HG03558 (cell line): ENCODE results near the gene SMAD3.
"Not testable (repeated sequence)": the region's sequence is repeated elsewhere in the genome, so short reads cannot be mapped to it uniquely, and the experiment has no call there.

Experiments
- ATAC-seq: cut with Tn5 transposase; IDR thresholded peaks from one replicate; pipeline ENCODE4 v1.9.1; 2021; ENCODE audit warnings: moderate number of reproducible peaks; ENCODE audit not compliant: unreplicated experiment; ENCODE audit errors: extremely low read depth

SMAD3 gene

GRCh38 chr15:67123291-67123690 is 57.9 kb downstream of the SMAD3 start:
- ATAC-seq: not testable (repeated sequence)

- ATAC-seq: no peak
These were observed 58.7 kb downstream of the SMAD3 start for GRCh38 chr15:67124111-67124510.

DNA sequence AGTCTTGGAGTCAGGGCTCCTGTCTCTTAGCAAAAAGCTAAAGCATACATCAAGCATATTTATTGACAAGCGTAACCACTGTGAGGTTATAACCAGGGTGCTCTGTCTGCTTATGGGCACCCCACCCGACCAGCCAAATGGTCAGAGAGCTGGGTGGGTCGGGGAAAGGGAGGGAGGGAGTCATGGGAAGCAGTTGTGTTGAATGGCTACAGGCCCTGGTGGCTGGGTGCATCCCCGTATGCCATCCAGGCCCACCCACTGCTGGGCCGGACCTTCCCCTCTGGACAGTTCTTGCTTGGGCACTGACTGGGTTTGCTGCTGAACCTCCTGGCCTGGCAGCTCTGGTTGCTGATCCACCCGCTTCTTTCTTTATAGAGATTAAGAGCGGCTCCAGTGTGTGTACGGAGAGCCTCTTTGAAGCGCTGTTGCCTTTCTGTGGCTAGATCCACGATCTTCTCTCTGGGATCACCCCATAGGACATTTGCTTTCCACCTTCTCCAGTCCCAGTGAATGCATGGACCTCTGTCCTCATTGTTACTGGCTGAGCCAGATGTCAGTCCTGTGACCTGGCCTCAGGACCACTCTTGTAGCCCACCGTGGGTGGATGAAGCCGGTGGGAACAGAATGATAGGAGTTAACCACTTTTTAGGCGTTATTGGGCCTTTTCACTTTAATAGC is 59.6 kb downstream of the SMAD3 start:
- no peak for ATAC-seq

DNA sequence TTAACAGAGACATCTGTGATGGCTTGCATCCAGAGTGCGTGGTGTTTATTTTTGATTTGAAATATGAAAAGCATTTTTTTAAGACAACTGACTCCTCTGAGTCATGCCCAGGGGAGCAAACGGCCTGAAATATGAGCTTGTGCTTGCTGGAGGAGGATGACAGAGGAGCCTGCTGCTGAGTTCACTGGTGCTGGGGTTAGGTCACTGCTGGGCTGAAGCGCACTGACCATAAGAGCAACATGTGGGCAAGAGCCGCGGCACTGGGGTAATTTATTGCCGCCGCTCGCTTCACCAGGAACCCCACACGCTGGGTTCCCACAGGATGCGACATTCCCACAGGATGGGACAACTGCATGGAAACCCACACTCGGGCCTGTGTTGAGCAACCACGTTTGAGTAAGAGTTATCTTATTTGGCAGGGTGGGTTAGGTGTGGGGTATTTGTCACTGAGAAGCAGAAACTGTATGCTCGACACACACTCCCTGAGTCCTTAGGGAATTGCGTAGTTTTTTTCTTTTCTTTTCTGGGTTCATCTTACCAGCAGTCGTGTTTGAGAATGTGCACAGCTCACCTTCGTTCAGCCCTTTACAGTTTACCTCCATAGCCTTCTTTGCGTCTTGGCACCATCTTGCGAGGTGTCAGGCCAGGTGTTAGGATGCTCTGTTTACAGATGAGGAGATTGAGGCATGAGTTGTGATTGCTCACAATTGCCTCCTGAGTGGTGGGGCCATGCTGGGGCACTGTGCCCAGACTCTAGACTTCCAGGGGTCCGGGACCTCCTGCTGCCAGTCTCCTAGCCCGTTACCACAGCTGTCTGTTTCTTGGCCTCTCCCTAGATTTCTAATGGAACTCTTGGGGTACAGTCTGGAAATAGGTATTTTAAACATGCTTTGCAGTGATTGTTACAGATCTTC is 60.4 kb downstream of the SMAD3 start:
- no peak for ATAC-seq

- ATAC-seq: no peak
These were observed 61.3 kb downstream of the SMAD3 start for GRCh38 chr15:67126551-67127330.

DNA sequence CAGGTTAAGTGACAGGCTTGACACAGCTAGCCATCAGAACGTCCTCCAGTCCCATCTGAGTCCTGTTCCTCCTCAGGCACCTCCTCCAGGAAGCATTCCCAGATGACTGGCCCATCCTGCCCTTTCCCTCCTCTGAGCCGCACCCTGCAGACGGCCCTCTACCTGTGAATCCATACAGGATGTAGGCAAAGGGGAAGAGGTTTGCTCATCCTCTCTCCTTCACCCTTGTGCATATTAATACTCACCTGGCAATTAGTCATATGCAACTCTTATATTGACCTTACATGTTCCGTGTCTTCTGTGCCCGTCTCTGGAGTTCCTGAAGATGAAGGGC is 61.9 kb downstream of the SMAD3 start:
- no peak for ATAC-seq

- ATAC-seq: no peak
These were observed 62.6 kb downstream of the SMAD3 start for GRCh38 chr15:67127965-67128364.

DNA sequence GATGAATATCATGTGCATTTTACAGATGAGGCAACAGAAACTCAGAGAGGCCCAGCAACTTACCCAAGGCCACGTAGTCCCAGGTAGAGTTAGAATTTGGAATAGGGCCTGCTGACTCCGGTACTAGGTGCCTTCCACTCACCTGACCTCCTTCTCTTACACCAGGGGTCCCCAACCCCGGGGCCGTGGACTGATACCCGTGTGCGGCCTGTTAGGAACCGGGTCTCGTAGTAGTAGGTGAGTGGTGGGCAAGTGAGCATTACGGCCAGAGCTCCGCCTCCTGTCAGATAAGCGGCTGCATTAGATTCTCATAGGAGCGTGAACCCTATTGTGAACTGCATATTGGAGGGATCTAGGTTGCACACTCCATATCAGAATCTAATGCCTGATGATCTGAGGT is 64.8 kb downstream of the SMAD3 start:
- no peak for ATAC-seq

DNA sequence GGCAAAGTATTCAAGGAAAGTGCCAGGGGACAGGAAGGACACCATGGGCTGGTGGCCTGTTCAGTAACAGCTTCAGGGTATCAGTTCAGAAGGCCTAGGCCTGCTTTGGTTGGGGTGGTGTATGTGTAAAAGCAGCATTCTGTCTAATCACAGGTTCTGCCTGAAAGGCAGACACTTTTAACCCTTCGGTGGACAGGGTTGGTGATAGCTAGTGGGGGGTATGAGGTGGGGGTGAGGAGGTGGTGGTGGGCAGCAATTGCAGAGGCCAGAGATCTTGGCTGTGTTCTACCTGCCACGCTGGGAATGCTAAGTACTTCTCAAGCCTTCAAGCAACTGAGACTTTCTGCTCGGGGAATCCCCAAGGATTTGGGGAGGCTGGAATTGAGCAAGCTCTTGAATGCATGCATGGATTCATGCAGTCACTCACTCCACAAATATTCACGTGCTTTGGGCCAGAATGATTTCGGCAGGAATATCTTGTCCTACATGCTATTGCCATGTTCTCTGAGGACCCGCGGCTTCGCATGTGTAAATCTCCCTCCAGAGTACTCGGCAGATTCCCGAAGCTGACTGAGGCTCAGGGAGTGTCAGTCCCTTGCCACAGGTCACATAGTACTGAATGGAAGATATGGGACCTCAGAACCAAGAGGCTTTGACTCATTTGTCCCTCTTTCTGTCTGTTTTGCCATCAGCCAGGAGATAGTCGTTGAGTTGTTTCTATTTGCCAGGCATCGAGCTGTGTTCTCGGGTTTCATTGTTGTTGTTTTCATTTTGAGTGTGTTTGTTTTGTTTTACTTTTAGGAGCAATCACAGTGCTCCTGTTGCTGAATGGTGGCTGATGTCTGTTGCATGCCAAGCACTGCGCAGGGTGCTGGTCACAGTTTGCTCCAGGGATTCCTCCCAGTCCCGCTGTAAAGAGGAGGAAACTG is 65.5 kb downstream of the SMAD3 start:
- no peak for ATAC-seq

DNA sequence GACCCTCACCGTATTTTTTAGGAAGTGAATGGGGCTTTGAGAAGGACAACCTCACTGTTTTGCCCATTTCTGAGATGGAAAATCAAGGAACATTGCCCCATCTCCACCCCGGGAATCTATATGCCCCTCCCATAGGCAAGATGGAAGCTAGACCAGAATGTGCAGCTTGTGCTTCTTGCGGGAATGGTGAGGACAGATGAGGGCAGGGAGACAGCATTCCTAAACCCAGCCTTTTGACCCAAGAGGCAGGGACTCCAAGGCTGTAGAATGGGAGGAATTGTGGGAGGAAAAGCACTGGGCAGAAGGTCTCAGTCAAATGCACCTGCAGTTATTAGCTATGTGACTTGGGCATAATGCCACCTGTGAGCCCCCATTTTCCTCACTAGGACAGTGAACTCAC is 66.9 kb downstream of the SMAD3 start:
- no peak for ATAC-seq

DNA sequence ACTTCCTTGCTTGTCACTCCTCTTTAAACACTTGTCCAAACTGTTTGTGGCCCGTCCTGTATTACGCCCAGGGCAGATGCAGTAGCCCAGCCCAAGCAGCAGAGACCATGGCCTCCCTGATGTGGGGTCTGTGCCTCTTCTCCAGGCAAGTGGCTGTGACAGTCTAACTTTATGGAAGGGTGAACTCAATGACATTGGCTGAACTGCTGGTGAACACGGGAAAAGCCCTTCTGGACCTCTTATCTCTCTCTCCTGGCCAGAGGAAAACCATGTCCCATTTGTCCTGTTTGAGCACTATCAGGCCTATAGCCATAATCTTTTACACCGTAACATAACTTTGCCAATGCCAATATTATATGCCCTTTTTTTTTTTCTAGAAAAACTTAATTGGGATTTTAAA is 67.6 kb downstream of the SMAD3 start:
- no peak for ATAC-seq

- no peak for ATAC-seq
These were observed 68.3 kb downstream of the SMAD3 start for GRCh38 chr15:67133738-67134066.

DNA sequence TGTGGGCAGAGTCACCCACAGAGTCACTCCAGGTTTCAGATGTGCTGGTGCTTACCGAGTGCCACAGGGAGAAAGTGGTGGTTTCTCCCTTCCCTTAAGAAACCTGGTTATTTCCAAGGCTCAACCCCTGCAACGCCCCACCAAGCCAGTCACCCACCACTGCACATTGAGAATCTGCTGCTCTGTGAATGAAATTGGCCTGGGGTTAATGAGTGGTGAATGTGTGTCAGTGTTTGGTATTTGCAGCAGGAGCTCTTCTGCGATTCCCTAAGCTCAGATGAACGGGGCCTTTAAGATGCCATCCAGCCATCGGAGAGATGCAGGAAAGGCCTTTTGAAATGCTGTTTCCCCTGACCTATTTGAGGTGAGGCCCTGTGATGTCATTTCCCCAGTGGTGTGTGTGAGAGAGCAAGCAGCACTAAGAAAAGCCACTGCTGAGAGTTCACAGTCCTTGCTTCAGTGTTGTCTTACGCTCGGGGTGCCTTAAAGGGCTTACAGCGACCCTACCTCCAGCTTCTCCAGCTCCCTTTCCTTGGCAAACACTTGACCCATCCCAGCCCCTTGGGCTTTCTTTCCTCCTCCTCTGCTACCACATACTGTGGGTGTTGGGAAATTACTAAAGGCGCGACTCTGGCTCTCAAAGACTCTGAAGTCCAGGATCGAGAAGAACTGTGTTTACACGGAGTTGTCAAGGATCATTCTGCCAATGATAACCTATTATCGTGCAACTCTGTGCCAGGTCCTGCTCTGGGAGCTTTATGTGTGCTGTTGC is 68.9 kb downstream of the SMAD3 start:
- no peak for ATAC-seq

- ATAC-seq: no peak
These were observed 69.6 kb downstream of the SMAD3 start for GRCh38 chr15:67134871-67135492.

DNA sequence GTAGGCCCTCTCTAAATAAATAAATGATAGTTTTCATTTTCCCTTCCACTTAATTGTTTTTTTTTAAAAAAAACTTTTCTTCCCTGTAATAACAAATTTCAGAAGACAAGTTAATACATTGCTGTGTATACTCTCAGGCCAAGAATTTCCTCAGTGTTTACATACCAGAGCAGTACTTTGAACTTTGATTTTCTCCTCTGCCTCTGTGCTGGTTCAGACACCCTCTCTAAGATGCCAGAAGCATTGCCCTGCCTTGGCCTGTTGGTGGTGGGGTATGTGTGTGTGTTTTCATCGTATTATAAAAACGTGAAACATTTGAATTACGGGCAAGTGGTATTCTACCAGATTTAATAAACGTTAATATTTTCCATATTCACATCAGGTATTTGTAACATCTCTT is 70.1 kb downstream of the SMAD3 start:
- ATAC-seq: no peak

GRCh38 chr15:67136802-67137201 is 71.4 kb downstream of the SMAD3 start:
- no peak for ATAC-seq

GRCh38 chr15:67137319-67137718 is 71.9 kb downstream of the SMAD3 start:
- ATAC-seq: no peak

DNA sequence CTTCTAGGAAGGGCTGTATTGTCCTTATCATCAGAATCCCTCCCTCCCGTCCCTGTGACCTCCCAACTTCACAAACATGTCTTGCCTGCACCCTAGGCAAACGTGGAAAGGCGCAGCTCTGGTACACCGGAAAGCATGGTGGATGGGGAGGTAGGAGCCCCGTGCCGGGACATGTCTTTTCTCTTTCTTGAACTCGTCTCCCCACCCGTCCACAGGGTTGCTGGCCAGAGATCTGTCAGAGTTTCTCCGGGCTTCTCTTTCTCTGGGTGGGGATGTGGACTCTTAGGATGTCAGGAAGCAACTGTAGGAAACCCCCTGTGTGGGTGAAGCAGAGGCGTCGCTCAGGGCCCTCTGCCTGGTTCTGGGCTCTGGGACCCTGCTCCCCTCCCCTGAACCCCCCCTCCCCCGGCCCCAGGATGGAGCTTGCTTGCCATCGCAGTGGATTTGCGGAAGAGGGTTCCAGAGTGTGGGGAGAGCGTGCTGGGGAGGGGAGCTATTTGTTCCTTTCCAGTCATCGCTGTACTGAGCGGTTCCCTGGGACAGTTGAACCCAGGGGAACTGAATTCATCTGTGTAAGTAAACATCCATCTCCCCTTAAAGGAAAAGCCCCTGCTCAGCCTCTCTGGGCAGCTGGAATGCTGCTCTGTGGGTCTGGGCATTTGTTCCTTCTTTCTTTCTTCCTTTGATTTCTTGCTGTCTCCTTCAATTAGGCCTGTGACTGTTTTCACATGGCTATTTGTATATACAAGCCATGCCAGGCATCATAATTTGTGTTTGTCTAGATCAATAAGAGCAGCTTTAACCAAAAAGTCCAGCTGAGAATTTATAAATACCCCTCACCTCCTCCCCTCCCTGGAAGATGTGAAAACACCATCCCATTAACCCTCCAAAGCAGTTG is 72.8 kb downstream of the SMAD3 start:
- ATAC-seq: no peak
